NCI-H128 (cell line): ENCODE data around the gene KRTAP10-11.
"Not testable (repeated sequence)": the region's sequence is repeated elsewhere in the genome, so short reads cannot be mapped to it uniquely, and the experiment has no call there.

Experiments used
- DNase-seq: peaks from one replicate; lab custom pipeline; 2025; ENCODE audit not compliant: unreplicated experiment; lab: John Stamatoyannopoulos, UW

Gene KRTAP10-11, protein sequence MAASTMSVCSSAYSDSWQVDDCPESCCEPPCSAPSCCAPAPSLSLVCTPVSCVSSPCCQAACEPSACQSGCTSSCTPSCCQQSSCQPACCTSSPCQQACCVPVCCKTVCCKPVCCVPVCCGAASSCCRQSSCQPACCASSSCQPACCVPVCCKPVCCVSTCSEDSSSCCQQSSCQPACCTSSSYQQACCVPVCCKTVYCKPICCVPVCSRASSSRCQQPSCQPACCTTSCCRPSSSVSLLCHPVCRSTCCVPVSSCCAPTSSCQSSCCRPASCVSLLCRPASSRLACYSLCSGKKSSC

DNA sequence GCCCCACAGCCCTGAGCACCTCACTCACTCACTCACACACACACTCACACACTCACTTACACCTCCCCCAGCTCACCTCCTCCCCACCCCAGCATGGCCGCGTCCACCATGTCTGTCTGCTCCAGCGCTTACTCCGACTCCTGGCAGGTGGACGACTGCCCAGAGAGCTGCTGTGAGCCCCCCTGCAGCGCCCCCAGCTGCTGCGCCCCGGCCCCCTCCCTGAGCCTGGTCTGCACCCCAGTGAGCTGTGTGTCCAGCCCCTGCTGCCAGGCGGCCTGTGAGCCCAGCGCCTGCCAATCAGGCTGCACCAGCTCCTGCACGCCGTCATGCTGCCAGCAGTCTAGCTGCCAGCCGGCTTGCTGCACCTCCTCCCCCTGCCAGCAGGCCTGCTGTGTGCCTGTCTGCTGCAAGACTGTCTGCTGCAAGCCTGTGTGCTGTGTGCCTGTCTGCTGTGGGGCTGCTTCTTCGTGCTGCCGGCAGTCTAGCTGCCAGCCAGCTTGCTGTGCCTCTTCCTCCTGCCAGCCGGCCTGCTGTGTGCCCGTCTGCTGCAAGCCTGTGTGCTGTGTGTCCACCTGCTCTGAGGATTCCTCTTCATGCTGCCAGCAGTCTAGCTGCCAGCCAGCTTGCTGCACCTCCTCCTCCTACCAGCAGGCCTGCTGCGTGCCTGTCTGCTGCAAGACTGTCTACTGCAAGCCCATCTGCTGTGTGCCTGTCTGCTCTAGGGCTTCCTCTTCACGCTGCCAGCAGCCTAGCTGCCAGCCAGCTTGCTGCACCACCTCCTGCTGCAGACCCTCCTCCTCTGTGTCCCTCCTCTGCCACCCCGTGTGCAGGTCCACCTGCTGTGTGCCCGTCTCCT lies at the start of gene KRTAP10-11:
KRTAP10-11 (plus strand) TSS at position 49 of the 856 bp plus-strand sequence; CDS start at position 94, 45 bp downstream.
- DNase-seq = not testable (repeated sequence)

DNA sequence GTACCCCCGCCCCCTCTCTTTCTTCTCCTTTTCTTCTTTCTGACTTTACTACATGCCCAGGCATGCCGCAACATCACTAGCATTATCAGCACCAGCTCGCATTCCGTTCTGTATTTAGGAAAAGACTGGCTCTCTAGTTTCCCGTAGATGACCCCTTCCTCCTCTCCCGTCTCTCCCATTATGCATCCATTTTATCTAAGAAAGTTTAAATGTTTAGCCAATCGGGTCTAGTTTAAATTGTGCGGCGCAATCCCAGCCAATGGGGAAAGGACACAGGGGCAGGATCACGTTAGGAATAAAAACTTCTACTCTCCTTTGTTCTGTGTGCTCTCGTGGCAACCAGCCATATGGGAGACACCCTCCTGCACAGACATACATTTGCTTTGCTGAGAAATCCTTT lies 48.2 kb upstream of the KRTAP10-11 start:
- no peak for DNase-seq

DNA sequence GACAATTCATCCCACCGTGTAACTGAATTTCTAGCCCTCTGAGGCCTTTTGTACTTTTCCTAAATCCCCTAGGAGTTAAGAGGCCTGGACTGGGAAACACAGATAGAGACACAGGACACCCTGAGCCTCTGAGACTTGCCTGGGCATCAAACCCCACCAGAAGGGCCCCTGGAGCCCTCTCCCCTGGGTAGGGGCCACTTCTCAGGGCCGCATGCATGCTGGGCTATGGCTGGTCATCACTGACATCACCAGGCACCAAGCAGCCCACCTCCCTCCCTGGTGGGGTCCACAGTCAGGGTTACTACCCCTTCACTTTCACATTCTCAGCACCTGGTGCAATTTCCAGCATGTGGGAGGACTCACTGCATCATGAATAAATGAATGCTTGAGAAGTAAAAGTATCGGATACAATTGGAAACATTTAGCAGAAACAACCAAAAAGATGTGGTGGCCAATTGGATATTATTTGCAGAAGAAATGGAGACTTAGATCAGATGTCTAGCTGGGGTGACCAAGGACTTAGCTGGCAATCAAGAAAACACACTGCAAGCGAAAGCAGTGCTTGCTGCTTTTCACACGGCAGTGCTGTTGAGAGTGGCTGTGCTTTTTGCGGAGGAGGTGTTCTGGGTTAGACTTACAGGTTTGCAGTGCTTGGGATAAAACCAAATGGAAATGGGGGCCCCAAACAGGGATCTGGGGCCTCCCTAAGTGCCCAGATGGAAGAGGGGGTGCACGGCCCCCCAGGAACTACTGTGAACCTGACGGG lies 46.8 kb upstream of the KRTAP10-11 start:
- DNase-seq = no peak

DNA sequence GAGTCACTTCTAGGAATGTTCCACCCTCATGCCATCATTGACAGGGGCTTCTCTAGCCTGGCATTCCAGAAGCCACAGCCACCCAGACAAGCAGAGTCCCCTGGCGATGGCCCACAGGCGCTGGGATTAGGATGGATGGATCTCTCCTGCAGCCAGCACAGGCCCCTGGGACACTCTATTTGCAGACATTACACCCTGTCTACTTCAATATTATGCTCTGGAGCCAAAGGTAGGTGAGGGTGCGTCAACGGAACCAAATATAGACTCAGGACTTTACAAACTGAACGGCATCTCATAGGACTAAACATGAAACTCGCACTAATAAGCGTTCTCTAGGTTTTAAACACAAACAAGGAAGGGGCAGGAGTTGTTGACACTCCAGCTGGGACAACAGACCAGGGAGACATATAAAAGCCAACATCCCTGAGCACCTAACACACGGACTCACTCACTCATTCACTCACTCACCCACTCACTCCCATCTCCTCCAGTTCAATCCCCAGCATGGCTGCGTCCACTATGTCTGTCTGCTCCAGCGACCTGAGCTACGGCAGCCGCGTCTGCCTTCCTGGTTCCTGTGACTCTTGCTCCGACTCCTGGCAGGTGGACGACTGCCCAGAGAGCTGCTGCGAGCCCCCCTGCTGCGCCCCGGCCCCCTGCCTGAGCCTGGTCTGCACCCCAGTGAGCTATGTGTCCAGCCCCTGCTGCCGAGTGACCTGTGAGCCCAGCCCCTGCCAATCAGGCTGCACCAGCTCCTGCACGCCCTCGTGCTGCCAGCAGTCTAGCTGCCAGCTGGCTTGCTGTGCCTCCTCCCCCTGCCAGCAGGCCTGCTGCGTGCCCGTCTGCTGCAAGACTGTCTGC lies 45.9 kb upstream of the KRTAP10-11 start, which contains the start of gene KRTAP10-7:
KRTAP10-7 (plus strand) TSS at position 480 of the 861 bp plus-strand sequence; CDS start at position 505, 25 bp downstream.
- not testable (repeated sequence) for DNase-seq

DNA sequence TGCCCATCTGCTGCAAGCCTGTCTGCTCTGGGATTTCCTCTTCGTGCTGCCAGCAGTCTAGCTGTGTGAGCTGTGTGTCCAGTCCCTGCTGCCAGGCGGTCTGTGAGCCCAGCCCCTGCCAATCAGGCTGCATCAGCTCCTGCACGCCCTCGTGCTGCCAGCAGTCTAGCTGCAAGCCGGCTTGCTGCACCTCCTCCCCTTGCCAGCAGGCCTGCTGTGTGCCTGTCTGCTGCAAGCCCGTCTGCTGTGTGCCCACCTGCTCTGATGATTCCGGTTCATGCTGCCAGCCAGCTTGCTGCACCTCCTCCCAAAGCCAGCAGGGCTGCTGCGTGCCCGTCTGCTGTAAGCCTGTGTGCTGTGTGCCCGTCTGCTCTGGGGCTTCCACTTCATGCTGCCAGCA lies 45.1 kb upstream of the KRTAP10-11 start:
- DNase-seq = not testable (repeated sequence)

DNA sequence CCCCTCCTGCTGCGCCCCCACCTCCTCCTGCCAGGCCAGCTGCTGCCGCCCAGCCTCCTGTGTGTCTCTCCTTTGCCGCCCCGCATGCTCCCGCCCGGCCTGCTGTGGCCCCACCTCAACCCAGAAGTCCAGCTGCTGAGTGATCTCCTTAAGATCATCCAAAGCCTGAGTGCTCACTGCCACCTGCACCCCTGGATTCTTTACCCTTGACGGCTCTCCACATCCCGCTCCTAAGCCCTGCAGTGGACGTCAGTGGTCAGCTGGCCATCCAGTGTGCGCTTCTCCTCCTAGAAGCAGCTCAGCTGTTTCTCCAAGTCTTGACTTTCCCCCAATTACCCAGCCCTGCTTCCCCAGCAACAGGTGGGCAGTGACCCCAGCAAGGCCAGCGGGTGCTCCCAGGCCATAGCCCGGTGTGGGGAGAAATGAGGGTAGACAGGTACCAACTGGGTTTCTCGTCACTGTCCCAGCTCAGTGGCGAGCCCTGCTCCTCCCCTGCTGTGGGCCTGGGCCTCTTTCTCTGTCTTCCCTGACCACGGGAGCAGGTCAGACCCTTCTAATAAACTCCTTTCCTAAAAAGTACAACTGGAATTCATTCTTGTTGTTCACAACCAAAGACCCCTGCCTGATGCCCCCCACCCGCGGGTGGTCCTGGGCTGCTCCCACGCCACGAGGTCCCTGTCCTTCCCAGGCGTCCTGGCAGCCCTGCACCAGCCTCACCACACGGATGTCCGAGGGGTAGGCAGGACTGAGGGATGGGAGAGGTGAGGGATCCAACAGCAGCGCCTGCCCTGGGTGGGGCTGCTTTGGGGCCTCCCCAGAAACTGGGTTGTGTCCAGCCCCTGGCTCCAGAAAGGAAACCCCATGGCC lies 44.4 kb upstream of the KRTAP10-11 start:
- no peak for DNase-seq

DNA sequence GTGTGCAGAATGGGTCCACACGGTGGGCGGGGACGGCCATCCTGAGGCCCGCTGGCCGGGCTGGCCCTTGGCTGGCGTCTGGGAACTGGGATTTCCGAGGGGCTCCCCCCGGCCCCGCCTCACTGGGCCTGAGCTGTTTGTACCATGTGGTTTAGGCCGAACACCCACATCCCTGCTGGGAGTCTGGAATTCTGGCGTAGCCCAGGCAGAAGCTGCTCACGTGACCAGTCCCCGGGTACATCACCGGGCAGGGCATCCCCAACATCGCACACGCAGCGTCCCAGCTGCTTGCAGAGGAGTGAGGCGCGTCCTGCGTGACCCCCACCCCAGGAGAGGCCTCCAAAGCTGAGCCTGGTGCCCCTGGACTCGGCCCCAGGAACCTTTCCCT lies 43.8 kb upstream of the KRTAP10-11 start:
- DNase-seq = no peak

DNA sequence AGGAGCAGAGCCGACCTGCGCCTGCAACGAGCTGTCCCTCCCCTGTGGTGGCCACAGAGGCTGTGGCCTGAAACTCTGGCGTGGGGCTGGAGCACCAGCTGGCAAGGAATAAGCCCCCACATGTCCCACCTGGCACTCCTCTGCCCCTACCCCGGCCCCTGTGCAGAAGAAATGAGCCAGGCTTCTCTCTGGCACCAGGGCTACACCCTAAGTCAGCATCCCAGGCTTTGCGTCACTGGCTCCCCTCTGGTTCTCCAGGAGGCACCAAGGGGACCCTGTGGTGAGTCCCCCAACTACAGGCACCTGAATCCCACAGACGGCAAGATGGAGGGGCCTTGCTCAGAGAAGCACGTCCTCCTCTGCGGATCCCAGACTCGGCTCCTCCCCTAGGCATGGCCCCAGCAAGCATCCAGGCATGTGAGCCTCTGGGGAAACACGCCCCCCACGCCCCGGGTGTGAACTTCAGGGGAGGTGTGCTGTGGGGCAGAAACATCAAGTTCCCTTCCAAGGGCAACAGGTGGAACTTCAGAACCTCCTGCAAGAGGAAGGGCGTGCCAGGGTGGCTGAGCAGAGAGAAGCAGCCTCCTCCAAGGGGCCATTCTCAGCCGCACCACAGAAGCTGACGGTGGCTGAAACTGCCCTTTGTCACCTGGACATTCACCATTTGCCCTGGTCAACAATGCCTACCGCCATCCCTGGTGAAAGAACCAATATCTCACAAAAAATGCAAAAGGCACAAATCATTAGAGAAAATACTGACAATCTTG lies 42.9 kb upstream of the KRTAP10-11 start:
- DNase-seq = no peak

DNA sequence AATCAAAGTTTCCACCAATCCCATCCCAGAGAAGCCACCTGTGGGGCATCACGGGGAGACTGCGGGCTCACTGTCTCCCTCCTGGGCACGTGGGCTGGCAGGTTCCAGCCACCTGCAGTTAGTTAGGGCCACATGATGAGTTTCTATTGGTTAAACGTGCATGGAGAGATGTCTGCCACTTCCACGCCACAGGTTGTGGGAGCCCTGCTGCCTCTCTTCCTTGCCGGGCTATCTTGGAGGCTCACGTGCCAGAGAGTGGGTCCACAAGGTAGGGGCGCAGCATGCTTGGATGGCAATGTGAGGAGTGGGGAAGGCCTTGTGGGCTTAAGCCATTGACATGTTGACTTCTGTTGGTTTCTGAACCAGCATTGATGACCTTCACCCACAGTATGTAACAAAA lies 42.3 kb upstream of the KRTAP10-11 start:
- DNase-seq = no peak

DNA sequence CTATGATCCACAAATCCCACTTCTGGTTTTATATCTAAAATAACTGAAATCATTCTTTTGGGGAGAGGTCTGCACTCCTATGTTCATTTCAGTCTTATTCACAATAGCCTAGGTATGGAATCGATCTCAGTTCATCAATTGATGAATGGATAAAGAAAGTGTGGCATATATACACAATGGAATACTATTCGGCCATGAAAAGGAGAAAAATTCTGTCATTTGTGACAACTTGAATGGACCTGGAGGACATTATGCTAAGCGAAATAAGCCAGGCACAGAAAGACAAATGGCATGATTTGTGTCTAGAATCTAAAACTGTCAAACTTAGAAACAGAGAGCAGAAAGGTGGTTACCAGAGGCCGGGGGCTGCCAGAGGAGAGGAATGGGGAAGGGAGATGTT lies 39.7 kb upstream of the KRTAP10-11 start:
- DNase-seq = no peak

DNA sequence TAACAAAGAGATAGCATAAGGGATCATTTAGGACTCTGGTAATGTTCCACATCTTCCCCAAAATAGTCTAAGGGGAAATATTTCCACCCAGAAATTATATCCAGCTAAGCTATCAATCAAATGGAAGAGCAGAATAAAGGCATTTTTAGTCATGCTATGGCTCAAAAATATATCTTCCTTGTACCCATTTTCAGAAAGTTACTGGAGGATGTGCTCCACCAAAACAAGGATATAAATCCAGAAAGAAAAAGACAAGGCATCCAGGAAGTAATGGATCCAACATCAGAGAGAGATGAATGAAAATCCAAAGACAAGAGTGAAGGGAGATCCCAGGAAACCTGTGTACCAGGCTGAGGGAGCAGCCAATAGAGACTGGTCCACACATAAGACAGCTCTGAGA lies 37.0 kb upstream of the KRTAP10-11 start:
- DNase-seq = no peak

DNA sequence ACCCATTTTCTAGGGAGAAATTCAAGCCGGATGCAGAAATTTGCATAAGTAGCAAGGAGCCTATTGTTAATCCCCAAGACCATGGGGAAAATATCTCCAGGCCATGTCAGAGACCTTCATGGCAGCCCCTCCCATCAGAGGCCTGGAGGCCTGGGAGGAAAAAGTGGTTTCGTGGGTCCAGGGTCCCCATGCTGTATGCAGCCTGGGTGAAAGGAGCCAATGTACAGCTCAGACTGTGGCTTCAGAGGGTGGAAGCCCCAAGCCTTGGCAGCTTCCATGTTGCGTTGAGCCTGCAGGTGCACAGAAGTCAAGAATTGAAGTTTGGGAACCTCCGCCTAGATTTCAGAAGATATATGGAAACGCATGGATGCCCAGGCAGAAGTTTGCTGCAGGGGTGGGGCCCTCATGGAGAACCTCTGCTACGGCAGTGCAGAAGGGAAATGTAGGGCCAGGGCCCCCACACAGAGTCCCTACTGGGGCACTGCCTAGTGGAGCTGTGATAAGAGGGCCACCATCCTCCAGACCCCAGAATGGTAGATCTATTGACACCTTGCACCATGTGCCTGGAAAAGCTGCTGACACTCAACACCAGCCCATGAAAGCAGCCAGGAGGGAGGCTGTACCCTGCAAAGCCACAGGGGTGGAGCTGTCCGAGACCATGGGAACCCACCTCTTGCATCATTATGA lies 35.9 kb upstream of the KRTAP10-11 start:
- DNase-seq = not testable (repeated sequence)

DNA sequence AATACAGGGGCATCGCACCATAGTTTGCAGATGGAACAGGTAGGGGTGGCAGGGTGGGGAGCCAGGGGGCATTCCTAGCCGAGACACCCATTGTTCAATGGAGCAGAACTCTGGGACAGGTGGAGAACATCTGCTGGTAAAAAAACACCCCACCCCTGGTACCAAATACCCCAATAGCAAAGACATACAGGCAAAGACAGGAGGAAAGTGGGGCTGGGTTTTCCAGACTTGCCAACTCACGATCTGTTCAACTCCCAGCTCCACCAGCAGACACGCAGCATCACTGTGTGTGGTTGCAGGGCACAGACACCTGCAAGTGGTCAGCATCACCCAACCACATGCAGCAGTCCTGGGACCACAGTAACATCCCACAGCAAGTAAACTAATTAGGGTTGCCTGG lies 34.7 kb upstream of the KRTAP10-11 start:
- DNase-seq = no peak

DNA sequence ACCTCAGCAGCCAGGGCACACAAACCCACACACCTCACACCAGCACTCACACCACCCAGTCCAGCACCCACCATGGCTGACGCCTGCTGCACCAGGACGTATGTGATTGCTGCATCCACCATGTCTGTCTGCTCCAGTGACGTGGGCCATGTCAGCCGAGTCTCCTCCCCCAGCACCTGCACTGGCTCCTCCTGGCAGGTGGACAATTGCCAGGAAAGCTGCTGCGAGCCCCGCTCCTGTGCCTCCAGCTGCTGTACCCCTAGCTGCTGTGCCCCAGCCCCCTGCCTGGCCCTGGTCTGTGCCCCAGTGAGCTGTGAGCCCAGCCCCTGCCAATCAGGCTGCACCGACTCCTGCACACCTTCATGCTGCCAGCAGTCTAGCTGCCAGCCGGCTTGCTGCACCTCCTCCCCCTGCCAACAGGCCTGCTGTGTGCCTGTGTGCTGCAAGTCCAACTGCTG lies 34.2 kb upstream of the KRTAP10-11 start, which contains the start of gene KRTAP10-8:
KRTAP10-8 (plus strand) TSS at position 51 of the 458 bp plus-strand sequence; CDS start at position 73, 22 bp downstream.
- DNase-seq = no peak

DNA sequence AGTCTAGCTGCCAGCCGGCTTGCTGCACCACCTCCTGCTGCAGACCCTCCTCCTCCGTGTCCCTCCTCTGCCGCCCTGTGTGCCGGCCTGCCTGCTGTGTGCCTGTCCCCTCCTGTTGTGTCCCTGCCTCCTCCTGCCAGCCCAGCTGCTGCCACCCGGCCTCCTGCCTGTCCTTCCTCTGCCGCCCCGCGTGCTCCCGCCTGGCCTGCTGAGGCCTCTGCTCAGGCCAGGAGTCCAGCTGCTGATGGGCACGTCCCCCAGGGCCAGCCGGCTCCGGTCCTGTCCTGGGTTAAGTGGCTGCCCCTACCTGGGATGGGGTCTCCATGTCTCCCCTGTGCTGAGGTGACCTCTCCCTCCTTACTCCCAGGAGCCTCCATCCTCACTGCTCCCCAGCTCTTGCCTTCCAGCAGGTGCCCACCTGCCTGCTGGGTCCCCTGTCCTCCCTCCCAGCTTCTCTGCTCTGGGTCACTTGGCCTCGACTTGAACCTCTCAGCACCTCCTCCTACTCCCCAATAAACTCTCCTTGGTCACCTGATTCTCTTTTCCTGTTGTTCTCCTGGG lies 33.5 kb upstream of the KRTAP10-11 start:
- DNase-seq = no peak

DNA sequence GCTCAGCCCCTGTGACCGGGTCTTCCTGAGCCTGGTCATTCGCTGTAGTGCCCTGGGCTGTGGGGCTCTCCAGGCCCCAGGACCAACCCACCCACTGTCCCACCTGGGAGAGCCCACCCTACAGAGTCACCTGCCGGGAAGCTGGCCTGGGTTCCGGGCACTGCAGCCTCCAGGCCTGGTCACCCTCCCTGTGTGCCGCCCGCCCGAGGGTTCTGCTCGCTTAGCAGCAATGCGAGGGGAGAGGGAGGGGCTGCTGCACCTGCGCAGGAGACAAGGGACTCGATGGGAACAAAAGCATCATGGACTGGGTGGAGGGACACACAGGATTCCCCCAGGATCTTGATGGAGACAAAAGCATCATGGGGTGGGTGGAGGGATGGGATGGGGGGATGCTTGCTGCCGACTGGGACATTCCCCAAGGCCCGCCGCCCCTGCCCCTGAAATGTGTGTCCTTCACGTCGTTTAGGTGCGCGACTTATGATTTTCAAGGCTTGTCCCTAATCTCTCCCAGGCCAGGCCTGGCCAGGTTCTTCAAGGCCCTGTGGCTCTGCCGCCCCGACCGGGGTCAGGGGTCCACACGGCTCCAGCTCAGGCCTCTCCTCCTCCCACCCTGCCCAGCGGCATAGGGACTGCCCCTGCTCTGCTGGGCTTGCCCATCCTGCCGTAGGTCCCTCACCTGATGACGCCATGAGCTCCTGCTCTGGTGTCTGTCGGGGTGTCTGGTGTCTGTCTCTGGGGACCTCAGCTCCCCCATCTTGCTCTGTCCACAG lies 32.6 kb upstream of the KRTAP10-11 start:
- DNase-seq = no peak

DNA sequence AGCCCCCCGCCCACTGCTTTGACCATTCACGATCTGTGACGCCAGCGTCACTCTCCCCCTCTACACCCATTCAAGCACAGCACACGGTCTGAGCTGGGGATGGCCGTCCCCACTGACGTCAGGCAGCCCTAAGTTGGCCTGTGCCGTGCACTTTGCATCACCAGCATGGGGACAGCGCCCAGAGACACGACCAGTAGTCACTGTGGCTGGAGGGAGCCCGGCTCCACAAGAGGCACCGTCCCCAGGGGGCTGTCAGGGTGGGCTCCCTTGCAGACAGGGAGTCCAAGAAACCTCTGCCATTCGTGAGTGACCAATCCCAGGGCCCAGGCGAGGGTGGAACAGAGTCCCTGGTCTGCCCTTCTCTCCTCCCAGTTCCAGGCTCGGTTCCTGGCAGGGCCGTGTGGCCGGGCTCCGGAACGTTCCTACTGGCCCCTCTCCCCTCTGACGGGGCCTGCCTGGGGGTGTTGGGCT lies 32.0 kb upstream of the KRTAP10-11 start:
- DNase-seq = no peak
